Stimulated activated CD4-positive, alpha-beta T cell treated with anti-CD3 and anti-CD28 coated beads, Interleukin-2, amount 100 ng/mL, for 24 hours (primary cell): ENCODE measurements around the gene HP1BP3.
"Not testable (repeated sequence)": the region's sequence is repeated elsewhere in the genome, so short reads cannot be mapped to it uniquely, and the experiment has no call there.

Experiments
- DNase-seq, 2 donors: peaks; one replicate each; pipeline ENCODE4 v3.0.0-alpha.2; 2020

HP1BP3 gene

DNA sequence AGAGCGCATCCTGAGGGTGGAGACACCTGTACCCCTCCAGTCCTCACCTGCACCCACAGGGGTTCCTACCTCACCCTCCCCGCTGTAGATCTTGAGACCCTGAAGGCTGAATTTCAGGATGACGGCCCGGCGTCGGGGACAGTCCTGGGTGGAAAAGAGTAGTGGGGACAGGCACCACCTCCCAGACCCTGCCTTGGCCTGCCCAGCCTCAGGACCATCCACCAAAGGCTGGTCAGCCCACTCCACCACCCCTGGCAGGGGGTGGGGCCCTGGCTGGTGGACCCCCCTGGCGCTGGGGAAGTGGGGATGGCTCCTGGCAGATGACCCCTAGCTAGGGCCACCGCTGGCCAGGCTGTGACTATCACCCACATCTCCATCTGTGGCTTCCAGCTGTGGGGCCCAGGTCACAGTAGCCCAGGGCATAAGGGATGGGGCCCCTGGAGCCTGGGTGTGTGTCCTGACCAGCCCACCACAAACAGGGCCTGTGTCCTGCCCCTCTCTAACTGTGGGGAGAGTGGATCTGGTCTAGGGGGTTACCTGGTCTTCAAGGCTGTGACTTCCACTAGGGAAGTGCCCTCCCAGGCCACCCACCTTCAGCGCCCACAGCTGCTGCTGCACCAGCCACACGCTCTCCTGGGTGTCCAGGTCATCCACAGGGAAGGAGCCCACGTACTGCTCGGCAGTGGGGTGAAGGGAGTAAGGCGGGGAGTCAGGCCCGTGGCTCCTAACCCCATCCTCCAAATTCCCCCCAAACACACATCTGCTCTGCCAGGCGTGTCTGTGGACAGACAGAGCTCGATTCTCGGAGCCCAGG lies 60.0 kb downstream of the HP1BP3 start:
- DNase-seq = no peak

DNA sequence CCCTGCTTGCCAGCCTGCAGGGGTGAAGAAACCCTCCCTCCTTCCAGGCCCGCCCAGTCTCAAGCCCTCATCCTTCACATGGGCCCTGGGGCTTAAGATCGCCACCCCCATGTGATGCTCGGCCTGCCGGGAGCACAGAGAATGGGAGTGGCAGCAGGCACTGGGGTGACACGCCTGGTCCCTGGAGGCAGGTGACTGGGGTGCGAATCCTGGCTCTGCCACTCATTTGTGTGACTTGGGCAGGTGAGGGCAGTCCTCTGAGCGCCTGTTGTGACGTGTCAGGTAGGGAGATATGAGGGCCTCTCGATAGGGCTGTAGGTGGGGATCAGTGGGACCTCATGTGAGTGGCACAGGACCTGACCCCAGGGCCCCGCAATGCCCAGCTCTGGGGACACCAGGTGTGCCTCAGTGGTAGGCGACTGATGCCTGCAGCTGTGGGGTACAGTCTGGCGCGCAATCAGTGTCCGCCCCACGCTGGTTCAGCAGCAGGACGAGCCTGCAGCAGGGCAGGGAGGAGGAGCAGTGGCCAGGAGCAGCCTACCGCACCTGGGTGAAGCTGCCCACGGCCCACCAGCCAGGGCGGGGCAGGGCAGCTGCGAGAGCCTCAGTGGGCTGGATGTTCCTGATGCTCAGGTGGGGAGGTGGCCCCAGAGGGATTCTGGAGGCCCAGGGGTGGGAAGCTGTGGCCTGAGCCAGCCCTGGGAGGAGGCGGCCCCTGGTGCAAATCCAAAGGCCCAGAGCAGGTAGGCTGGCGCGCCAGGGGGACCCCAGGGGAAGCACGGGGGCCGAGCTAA lies 60.8 kb downstream of the HP1BP3 start:
- DNase-seq = no peak

DNA sequence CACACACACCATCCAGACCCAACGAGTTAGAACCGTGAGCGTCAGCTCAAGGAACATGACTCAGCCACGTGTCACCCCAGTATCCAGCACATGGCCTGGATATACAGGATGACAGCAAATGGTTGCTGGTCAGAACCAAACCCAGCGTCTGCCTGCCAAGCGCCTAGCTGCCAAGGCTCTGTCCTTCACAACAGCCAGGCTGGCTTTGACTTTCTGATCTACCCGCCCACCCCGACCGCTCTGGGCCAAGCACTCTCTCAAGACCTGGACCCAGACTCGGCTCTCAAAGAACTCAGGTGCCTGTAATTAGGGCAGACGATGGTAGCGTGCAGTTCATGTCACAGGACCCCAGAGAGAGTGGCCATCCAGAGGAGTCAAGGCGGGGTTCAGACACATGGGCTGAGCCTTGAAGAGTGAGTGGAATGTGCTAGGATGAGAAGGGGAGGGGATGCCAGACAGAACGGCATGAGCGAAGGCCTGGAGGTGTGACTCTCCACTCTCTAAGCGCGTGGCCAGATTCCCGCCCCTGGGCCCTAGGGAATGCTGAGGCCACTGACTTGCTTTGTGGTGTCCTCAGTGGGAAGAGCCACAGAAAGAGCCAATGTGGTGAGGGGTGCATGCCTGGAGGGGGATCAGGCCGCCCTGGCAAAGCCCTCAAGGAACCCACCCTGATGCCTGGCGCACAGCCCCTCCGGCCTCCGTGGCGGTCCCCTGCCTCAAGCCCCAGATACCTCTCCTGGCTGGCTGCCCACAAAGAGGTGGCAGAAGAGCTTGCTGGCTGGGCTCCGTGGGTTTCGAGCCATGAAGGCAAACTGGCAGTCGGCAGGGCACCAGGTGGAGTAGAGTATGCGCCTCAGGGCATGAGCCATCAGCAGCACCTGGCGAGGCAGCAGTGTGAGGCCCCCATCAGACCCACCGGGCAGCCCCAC lies 61.7 kb downstream of the HP1BP3 start:
- DNase-seq = no peak

DNA sequence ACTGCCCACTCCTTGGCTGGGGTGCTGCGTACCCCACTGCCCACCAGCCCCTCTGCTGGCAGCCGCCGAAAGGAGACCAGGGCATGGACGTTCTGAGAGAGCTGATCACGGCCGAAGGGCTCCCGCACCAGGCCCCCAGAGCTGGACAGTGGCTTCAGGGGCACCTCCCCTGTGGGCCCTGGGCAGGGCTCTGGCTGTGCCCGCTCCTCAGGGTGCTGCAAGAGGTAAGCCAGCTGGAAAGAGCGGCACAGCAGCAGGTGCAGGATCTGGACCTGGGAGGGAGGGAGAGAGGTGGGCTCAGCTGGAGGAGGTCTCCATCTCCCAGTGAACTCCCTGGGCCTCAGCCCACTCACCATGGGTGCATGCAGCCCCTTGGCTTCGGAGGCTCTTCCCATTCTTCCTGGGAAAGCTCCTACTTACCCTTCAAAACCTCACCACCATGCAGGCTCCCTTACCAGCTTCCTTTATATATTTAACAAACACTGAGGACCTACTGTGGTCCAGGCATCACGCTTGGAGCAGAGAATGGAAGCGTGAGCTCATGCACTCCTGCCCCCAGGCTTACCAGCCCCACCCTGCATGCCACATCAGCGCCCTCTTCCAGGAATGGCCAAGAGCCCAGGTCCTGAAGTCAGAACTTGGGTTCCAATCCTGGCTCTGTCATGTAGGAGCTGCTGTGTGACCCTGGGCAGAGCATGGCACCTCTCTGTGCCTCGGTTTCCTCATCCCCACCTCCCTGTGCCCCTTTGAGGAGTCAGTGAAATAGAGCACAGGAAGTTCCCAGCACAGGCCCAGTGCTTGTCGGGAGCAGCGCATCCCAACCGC lies 62.5 kb downstream of the HP1BP3 start:
- DNase-seq = no peak

DNA sequence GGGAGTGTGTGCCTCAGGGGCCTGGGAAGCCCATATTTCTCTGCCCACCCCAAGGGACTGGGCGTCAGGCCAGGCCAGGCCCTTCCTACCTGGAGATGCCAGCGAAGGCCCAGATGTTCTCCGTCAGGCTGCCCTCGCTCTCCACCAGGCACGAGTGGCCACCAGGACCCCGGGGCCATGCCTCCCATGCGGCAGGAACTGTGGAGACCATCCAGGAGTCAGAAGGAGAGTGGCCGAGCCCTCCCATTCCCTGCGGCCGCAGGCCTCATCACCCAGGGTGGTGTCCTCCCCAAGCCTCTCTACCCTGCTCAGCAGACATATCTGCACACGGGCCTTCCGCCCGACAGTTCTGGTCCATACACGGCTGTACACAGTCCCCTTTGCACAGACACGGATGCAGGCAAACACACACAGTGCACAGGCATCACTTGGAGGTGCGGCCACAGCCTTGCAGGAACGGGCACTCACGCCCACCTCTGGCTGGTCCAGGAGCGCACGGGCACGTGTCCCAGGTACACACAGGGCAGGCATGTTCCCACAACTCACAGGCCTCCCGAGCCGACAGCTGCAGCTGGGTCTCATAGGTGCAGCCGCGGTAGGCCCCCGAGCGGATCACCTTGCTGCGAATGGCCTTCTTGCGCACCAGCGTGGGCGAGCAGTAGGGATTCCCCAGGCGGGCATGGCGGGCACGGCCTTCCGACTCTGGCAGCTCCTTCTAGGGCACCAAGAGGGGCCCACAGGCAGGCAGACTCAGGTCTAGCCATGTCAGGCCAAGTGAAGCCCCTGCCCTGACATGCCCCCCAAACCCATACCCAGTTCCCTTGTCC lies 63.4 kb downstream of the HP1BP3 start:
- DNase-seq = no peak

DNA sequence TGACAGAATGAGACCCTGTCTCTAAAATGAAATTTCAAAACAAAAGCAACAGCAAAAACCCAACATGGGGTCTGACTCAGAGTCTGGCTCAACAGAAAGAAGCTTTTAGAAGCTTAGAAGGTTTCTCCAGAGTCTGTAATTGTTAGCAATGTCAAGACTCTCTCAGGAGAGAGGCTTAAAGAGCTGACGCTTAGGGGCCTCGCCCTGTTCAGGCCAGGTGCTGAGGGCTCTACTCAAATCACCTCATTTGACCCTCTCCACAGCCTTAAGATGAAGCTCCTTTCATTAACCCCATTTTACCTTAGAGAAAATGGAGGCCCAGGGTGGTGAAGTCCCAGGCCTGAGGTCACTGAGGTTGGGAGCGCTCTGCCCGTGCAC lies 64.0 kb downstream of the HP1BP3 start:
- DNase-seq = no peak

DNA sequence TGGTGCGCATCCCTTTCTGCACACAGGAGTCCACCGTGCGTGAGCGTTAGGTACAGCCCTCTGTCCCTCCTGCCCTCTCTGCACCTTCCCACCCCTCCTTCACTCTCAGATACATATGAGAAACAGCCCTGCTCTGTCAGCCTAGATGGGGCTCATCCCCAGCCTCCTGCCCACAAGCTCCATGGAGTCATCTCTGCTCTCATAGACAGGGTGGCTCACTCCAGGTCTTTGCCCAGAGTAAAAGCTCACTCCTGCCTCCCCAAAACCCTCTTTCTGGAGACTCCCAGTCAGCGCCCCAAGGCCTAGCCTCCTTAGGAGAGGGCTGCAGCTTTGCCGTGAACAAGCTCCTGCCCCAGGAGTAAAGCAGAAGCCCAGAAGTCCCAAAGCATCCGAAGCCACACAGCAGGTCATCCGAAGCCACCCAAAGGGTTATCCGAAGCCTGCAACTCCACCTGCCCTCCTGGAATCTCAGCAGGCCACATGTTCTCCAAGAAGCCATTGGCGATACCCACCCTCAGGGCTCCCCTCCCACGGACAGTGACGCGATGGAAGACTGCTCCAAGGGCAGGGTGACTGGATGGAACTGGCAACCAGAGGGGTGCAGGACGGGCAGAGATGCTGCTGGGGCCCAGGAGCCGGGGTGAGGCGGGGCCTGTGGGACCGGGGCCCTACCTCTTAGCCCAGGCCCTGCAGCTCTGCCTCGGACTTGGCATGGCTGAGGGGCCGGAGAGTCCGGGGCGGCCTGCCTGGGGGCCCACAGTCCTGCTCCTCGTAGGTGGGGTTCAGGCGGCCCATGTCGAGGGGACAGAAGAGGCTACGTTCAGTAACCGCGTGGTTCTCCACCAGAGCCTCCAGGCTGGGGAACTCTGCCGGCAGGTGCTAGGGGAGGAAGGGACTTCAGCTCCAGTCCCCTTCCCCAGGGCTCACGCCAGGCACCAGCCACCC lies 65.7 kb downstream of the HP1BP3 start:
- DNase-seq = no peak

DNA sequence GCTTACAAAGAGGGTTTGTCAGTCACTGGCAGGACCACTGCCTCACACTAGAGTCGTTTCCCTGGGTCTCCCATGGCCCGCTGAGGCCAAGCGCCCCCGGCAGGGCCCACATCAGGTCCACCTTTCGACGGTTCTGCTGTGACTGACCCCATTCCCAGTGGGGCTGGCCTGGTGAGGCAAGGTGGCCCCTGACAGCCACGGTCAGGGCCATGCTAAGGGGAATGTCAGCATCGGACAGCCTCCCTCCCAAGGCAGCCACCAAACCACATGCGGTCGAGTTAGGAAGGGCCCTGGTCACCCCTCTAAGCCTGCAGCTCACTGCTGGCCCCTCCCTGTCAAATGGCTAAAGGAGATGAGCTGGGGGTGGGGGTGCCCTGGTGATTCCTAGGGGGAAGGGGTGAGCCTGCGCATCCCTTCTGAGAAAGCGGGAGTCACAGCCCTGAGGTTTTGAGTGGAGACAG lies 66.4 kb downstream of the HP1BP3 start:
- DNase-seq = no peak

DNA sequence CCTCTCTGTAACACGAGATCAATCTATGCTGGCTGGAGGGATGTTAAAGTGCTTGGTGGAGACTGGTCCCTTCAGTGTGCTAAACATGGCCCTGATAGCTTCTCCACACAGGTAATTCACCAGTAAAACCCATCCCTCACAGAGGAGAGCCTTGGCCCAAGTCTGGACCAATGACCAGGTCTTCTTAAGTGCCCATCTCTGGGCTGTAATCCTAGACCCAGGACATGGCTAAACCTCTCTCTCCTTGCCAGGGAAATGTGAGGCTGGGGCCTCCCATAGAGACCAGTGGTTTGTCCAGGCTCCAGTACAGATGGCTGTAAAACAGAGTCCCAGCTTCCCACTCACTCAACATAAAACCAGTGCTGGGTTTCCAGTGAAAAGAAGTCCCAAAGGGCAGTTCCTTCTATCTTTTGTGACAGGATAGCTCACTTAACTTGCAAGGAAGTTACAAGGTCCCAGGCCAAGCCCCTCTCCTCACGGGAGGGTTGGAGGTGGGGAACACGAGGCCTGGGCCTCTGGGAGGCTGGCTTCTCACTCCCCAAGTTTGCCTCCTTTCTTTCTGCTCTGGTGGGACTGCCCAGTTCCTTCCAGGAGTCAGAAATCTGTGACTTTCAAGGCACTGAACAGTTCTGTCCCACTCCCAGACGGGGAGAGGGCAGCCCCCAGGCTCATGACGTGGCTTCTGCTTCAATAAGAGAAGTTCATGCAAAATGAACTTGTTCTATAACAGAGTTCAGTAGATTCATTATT lies 67.1 kb downstream of the HP1BP3 start:
- no peak for DNase-seq

DNA sequence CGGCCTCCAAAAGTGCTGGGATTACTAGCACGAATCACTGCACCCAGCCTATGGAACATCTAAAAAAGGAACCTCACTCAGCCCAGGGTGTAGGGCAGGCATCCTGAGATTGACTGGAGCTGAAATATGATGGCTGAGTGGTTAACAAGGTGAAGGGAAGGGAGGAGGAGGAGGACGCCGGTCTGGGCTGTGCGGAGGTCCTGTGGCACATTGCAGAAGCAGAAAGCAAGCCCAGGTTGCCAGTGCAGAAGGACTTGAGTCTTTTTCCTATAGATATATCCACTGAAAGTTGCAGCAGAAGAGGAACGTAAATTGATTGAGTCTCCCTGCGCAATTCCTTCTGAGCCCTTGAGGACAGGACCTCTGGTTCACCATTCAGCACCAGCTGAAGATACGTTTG lies 67.8 kb downstream of the HP1BP3 start:
- no peak for DNase-seq

DNA sequence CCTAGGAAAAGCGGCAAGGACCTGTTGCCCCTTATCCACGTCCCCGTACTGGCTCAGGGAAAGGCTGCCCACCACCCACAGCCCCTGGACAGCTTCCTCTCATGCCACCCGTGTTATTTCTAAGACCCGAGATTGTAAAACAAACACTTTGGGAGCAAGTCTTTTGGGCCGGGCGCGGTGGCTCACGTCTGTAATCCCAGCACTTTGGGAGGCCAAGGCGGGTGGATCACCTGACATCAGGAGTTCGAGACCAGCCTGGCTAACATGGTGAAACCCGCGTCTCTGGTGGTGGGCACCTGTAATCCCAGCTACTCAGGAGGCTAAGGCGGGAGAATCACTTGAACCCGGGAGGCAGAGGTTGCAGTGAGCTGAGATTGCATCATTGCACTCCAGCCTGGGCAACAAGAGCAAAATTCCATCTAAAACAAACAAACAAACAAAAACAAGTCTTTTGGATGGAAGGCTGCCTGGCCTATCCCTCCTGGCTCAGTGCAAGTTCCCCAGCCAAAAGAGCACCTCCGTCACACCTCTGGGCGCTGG lies 68.7 kb downstream of the HP1BP3 start:
- not testable (repeated sequence) for DNase-seq

DNA sequence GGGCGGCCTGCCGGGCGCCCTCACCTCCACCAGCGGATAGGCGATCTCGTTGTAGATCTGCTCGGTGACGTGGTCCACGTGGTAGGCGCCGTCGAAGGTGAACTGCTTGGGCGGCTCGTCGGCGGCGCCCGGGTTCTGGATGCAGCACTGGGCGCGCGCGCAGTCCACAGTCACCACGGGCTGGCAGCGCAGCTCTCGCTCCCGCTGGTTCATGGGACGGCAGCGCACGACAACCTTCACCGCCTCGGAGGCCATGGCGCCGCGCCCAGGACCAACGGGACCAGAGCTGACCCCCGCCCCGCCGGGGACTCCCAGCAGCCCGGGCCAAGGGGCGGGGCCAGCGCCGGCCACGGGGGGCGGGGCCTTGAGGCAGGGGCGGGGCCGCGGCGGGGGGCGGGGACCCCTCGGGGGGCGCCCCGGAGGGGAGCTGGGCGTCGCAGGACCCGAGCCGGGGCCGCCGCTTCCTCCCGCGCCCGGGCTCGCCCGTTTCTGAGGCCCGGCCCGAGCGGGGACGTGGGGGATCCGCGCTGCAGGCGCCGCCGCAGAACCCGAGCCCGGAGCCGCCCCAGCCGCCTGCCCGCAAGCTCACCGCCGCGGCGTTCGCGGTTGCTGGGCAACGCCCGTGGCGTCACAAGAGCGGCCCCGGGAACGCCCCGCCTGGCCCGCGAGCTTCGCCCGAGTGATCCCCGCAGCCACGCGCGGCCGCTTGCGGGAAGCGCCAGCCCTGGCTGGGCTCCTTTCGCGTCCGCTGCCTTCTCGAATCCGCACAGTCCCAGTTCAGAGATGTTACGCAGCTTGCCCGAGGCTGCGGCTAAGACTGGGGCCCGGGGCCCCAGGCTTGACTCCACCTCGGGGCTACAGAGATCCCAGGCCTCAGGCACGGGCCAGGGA lies 69.4 kb downstream of the HP1BP3 start, which contains the start of gene KIF17:
Gene KIF17, minus strand, starts transcription at position 556 of the 891 bp plus-strand sequence. Its CDS starts 301 bp downstream, at position 255.
- DNase-seq = peak; percentile 66 to 73

DNA sequence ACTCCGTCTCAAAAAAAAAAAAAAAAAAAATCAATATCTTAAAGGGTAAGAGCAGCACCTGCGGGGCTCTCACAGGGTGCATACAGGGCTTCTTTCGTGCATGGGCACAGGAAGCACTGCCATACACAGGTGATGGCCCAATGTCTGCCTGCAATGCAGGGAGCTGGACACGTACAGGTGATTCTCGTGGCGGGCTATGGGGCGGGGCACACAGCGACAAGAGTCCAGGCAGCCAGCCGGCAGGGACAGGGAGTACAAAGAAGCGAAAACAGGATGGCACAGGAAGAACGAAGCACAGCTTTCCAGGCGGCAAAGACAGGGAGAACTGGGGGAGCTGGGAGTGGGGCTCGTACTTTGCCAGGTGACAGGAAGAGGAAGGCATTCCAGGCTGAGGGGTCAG lies 70.9 kb downstream of the HP1BP3 start:
- DNase-seq = no peak

DNA sequence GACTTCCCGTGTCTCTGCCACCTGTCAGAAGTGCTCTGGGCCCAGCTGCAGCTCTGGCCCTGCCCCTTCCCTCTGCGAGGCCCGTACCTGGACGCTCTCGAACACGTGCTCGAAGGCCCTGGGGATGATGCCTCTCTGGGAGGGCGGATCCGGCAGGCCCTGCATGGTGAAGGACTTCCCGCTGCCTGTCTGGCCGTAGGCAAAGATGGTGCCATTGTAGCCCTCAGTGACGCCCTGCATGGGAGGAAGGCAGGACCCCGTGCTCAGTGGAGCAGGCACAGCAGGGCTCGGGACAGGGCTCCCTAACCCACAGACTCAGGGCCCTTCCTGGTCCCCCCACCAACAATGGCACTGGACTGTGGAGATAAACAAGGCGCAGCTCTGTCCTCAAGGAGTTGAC lies 71.7 kb downstream of the HP1BP3 start:
- no peak for DNase-seq

DNA sequence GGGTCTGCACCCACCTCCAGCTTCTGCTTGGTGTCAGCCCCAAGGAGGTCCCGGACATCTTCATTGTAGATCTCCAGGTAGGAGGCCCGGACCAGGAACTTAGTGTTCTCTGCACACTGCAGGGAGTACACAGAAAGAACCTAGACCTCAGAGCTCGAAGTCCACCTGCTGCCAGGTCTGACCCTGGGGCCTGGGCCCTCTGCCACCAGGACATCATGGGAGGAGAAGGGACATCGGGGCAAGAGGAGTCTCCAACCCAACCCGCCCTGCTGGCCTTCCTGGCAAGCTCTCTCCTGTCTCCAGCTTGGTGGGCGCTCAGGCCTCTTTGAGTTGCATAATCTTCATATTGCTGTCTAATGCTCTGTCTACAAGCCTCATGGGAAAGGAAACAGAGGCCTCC lies 73.7 kb downstream of the HP1BP3 start:
- no peak for DNase-seq

DNA sequence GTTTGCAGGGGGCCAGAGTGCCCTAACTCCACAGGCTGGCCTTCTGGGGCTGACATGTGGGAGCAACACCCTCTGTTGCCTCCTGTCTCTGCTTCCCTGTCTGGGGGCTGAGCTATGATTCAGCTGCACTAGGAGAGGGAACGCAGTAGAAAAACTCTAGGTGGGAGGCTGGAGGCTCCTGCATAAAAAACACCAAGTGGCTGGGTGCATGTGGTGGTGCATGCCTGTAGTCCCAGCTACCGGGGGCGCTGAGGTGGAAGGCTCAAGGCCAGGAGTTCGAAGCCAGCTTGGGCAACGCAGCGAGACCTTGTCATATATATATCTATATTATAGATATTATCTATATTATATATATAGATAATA lies 74.9 kb downstream of the HP1BP3 start:
- DNase-seq = no peak

DNA sequence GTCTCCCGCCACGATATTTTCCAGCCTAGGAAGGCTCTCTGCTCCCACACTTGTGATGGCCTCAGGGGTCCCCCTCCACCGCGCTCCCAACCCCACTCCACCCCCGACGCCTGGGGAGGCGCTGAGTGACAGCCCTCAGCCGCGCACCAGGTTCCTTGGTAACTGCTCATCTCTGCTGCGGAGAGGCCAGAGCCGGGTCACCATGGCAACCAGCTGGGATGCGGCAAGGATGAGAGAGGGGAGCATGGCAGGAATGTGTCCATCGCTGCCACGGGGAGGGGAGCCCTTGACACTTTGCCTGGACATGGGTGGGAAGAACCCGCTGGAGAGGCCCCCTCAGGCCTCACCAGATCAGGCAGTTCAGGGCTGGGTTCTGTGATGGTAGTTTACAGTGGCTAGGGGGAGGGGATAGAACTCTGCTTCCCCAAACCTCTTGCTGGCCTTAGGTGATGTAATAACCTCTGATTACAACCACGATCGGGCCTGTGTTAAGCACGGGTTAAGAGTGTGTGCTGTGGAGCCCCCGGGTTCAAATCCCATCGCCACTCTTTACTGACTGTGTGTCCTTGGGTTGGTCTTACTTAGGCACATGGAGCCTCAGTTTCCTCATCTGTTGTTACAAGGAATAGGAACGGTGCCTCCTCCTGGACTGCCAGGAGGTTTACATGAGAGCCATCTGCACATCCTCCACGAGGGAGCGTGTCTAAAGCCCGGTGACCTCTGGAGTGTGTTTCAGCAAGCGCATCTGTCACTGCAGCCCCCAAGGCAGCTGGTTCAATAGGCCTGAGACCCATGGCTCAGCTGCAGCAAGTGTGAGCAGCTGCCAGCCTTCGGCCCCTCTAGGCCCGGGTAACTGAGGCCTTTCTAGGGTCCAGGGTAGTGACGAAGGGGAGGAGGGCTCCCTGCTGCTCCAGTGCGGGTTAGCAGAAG lies 75.6 kb downstream of the HP1BP3 start:
- no peak for DNase-seq
